NCI-H345 treated with DMSO at 0.1 percent for 48 hours (cell line): ENCODE results near the gene CDH22.

ENCODE experiments used
- DNase-seq: peaks from one replicate; lab custom pipeline; 2025; ENCODE audit not compliant: unreplicated experiment; lab: John Stamatoyannopoulos, UW

Gene CDH22

DNA sequence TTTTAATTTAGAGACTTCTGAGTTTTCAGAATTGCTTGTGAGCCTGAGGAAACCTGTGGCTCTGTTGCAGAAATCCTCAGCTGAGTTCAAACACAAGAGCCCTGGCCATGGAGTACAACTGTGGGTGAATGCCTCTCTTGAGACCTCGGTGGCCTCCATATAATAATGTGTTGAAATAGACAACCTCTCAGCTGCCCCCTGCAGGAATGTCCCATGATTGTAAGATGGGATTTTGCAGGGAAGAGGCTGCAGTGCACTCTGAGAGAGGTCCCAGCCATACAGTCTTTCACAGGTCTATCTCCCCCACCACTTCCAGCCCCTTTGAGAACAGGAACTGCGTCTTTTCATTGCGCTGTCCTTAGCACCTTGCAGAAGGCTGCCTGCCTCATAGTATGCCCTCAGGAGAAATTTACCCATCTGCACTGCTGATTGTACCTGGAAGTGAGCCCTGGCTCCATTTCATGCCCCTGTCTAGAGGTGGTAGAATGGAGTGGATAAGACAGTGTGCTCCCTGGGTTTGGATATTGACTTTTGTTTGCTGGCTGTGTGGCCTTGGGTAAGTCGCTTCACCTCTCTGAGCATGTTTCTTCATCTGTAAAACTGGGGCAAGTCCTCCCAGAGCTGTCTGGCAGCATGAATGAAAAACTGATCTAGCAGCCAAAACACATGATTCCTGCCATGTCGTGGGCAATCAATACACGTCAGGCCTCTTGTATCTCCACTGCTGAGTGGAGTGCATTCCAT, 16.8 kb upstream of the CDH22 start:
- peak; percentile 31 for DNase-seq

DNA sequence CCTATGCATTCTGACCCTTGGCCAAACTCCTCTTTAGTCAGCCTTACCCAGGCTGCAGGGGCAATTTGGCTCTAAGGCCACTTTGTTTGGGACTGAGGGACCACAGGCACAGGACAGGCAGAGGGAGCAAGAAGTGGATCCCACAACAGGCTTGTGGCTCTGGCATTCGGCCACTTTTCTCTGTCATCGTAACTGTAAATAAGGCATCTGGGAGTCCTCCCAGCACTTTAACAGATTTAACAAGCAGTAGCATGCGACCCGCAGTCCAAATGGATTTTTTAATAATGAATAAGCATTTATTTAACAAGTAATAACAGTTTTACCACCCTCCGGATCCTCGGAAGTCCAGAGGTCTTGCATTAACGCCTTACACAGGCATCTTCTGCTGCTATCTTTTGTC, 16.1 kb upstream of the CDH22 start:
- no peak for DNase-seq

DNA sequence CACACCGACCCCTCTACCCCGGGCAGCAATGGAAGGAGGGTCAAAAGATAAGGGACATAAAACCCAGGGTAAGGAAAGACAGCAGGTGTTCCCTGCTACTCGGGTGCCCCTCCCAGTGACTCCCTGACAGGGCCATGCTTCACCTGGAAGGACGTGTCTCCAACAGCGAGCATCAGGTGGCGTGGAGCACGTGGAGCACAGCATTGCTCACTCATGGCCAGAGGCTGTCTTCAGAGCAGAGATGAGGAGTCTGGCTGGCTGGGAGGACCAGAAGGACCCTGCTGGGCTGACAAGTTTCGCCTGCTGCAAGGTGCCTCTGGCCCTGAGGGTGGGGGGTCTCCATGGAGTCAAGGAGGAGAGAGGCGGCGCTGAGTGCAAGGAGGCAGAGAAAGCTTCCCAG, 15.3 kb upstream of the CDH22 start:
- DNase-seq, result no peak

DNA sequence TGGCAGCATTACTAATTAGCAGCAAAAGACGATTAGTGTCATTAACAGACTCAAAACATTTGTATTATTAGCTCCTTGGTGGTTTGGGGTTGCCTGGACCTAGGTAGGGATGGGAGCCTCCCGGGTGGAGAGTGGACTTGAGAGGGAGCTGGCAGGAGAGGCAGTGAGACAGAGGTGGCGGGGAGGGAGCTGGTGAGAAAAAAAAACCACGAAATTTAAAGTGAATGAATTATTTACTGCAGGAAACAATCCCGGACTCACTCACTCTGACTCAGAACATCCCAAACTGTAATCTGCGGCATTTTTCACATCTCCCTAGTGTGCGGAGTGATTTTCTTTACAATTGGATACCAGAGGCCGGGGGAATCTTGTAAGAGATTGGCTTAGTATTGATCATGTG, 14.3 kb upstream of the CDH22 start:
- no peak for DNase-seq

DNA sequence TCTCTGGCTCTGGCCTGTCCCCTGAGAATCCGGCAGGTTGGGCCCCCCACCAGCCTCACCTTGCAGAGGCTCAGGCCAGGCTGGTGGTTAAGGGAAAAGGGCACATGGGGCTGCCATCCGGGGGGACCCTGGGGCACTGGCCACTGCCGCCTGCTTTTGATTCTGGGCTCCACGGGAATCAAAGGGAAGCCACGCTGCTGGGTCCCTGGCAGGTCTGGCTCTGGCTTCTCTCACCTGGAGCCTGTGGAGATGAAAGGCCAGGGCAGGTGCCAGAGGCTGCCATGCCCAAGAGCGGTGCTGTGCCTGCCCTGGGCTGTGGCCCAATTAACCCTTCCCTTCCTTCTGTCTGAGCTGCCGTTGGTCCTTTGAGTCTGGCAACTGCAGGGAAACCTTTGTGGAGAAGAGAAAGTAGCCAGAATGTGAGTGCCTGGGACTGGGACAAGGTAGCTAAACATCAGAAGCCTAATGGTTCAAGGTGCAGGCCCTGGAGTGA, 9.4 kb upstream of the CDH22 start:
- DNase-seq, result no peak

DNA sequence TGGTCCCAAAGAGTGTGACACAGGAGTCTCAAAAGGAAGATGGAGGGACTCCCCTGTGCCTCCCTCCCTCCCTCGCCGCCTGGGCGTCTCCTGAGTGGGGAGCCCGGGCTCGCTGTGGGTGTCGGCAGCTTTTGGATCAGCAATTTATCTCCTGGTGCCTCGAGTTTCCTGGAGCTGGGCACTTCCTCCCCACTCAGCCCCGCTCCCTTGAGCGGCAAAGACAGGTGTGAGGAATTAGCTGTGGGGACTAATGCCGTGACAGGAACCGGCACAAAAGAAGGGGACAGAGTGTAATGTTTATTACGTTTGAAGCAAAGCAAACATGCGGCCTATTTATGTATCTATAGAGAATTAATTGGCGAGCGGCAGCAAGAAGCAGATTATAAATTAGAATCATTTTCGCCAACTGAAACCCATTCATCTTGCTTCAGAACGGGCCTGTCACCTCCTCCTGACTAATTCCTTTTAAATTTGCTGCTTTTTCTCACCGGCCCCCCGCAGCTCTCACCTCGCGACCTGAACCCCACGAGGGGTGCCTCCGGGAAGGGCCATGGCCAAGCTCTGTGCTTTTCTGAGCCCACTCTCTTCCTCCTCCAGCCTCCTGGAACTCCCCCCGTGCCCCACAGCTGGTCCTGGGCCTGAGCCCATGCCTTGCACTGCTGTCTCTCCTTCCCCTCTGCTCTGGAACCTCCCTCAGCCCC, 8.8 kb upstream of the CDH22 start:
- DNase-seq, result no peak

DNA sequence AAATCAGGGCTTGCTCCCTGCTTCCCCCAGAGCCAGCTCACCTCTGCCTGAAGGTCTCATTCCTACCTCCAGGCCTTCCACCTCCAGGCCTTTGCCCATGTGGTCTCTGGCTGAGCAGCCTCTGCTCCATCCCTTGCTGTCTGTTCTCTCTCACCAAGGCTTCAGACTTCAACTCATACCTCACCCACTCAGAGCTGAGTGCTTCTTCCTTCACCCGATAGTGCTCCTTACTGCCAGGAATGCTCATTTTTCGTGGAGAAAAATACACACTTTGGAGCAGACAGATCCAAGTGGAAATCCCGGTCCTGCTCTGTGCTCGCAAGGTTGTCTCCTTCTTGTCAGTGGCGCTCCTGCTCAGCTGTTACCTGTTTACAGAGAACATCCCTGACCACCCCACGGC, 7.0 kb upstream of the CDH22 start:
- no peak for DNase-seq

DNA sequence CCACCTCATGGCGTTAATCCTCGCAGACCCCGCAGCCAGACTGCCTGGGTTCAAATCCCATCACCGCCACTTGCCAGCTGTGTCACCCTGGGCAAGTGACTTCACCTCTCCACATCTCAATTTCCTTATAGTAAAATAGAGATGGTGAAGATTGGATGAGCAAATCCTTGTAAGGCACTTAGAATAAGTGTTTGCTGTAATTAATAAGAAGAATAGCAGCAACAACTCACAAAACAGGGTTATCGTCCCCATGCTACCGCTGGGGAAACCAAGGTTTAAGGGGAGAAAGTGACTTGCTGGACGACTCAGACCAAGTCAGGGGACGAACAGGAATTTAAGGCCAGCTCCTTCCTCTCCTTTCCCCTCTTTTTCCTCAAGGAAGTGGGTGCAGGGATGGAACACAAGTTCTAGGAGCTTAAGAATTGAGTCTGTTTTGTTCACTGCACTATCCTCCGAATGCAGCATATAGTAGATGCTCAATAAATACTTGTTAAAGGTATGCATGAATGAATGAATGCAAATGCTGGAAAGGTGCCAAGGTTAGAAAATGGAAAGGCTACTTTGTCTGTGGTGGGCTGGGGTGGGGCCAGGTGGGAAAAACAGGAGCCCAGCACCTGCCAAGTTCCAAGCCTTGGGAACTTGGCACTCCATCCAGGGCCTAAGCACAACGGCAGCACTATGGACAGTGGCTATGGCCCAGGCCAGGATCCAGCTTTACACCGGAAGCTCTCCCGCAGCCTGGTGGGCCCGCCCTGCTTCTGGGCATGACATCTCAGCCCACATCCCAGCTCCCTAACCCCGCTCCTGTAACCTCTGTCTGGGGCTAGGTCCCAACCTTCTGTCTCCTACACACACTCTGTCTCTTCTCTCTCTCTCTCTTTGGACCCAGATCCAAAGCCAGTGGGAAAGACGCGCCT, 4.9 kb upstream of the CDH22 start:
- no peak for DNase-seq

DNA sequence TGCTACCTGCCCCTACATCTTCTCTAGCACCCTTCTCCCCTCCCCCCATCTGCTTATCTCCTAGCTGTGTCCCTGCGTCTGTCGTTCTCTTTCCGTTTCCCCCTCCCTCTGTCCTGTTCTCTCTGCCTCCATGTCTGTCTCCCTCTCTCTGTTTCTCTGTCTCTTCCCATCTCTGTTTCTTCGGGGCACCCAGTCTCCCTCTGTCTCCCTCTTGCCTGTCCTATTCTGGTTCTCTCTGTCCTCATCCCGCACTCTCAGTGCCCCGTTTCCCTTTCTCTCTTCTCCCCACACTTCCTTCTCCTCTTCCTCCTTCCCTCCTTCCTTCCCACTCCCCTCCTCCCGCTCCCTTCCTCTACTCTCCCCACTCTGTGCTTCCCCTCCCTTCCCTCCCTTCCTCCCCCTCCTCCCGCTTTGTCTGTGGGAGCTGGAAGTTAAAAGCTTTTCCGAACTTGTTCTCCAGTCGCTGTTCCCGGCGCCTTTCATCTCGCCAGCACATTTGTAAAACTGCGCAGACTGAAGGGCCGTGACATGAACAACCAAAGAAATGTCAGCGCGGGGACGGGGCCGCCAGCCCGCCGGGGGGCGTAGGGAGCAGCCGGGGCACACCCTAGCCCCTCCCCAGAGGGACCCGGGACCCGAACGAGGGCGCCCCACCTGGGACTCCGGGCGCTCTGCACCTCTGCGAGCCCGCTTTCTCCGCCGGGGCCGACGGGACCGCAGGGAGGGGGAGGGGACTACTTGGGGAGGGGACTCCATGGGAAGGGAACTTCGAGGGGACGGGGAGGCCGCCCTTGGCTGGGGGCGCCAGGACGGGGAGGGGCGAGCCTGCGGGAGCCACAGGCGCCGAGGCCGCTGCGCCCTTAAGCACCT, 4.0 kb upstream of the CDH22 start:
- DNase-seq, result no peak

DNA sequence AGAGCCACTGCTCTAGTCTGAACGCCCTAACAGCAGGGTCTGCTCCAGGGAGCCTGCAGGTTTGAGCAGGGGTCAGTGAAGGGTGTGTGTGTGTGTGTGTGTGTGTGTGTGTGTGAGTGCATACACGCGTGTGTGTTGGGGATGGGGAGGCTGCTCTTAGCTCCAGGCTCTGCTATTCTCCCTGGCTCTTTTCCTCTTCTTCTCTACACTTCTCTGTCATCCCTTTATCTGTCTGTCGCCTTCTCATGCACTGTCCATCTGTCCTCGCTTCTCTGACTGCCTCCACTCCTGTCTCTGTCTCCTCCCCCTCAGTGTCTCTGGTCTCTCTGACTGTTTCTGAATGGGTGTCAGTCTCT, 3.4 kb upstream of the CDH22 start:
- no peak for DNase-seq

DNA sequence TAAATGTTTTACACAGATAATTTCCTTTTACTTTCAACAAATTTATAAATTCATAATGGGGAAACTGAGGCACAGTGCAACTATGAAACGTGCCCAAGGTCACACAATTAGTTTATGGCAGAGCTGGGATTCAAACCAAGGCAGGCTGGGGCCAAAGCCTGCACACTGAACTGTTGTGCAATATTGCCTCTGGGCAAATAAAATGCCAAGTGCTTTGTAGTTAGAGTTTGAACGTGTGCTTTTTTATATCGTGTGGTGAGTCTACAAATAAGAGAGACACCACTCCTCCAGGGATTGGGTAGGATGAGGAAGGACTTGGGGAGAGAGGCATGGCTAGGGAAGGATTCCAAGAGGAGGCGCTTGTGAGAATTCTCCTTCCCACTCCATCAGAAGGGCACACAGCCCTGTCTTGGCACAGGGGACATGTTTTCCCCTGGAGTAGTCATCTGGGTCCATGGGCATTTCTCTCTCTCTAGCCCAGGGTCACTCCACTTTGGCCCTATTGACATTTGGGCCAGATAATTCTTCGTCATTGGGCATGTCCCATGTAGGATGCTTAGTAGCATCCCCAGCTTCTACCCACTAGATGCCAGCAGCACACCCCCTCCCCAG, 2.8 kb upstream of the CDH22 start:
- DNase-seq, result no peak

DNA sequence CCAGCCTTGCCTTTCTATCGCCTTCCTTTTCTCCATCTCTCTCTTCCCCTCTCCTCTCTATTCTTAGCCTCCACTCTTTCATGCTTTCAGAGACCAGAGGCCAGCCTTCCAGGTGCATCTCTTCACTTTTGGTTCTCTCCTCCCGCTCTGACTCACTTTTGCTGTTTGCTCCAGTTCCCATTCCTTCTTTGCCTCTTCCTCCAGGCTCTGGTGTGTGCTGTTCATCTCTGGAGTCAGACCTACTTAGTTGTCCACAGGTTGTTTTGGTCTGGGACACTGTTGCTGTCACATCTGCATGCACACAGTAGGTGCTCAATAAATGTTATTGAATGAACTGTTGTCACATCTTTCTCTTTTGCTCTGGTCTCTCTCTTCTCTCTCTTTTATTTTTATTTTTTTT, 1.6 kb upstream of the CDH22 start:
- no peak for DNase-seq

DNA sequence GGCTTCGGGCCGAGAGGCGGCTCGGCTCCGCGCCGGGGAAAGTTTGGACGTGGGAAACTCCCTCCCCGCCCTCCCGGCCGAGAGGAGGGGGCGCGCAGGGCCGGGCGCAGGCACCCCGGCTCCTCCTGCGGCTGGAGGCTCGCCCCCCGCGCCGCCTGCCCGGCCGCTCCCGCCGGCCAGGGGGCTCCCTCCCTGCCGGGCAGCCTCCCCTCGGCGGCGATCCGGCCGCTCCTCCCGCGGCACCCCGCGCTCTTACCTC, 370 bp downstream of the CDH22 start:
- DNase-seq, result no peak

DNA sequence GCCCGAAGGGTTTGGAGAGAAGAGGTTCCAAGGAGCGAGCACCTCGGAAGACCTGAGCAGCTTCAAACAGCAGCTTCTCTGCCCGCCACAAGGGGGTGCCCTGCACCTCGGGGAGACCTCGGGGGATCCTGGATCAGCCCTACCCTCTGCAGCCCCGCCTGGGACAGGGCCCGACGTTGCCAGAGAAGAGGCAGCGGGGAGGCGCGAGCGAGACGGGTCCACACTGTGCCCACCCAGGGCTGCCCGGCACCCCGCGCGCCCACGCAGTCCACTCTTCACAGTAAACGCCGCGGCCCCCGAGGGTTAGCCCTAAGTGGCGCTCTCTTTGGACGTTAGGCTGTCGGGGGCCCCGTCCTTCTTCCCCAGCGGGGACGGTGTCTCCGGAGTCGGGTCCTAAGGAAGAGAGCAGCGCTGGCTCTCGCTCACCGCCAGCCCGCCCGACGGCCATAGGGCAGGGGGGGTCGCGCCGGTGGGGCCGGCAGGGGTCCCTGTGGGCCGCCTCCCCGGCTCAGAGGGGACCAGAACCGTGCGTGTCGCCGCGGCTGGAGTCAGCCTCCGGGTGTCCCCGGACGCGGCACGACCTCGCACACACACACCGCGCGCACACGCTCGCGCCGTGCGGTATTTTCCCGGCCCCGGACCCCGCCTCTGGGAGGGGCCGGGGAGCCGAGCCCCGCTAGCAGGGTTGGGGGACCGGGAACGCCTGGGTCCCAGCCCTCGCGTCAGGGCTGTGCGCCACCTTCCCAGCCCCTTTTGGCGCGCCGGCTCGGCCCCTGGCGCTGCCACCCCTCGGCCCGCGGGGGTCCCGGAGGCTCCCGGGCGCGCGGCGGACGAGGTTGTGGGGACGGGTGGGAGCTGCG, 929 bp downstream of the CDH22 start:
- peak; percentile 54 for DNase-seq

DNA sequence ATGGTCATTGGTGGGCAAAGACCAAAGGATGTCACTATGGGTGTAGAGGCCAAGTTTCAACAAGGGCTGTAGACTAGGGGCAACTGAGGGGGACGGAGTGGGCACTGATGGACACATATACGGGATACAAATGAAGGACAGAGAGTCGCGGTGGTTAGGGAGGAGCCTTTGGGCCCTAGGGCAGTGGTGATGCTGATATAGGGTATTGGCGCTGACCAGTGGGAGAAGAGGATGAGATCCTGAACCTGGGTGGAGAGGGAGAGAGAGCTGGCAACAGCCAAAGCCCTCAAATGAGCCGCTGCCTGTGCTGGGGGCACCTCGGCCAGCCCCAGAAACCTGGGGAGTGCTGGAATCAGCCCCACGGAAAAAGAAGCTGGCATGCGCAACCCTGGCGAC, 1.6 kb downstream of the CDH22 start:
- DNase-seq, result no peak

DNA sequence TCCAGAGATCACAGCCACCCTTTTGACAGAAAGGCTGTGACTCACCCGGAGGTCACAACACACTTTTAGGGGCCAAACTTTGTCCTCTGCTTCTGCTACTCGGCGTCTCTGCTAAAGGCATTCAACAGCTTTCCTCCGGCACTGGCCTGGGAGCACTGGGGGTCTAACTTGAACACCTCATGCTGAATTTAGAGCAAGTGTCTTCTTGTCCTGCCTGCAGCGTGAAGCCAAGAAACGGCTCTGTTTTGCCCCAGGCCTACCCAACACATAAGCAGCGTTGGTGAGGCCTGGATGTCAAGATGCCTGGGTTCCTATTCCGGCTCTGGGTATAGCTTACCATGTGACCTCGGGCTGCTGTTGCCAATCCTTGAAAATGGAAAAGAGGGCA, 2.3 kb downstream of the CDH22 start:
- DNase-seq, result no peak

DNA sequence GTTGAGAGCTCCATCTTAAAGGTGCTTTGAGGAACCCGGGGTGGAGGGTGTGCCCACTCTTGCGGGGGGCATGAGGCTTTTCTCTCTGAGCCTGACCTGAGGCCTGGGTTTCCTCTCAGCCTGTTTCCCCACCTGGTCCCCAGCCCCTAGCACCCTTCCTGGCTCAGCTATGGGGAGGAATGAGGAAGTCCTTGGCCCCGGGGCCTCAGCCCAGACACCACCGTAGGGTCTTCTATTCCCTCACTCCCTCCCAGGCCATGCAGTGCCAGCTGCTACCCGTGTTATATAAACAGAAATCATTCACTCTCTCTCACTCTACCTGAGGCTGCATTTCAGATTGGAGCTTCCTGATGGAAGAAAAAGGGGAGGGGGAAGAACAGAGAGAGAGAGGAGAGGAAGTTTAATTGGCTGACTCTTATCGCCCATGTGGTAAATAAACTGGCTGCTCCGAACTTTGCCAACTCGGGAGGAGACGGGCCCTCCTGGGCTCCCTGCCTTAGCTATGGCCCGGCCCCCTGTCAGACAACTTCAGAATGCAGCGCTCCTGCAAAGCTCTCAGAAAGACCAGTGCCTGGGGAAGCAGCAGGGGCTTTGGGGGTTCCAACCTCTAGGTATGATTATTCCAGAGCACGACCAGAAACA, 2.8 kb downstream of the CDH22 start:
- DNase-seq, result no peak

DNA sequence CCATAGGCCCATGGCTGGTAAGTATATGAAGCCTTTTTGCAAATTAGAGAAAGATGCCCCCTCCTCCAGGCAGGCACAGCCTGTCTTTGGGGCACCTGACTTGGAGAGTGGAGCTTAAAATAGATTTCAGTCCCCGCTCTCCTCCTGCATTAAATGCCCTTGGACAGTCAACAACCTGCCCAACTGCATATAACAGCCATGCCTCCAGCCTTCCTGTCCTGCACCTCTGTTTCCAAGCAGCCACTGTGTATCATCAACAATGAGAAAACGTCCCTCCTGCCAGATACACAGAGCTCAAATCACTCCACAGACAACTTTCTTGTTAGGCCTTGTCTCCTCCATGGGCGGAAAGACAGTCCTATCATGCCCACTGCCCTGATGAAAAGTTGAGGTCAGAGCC, 3.4 kb downstream of the CDH22 start:
- no peak for DNase-seq

DNA sequence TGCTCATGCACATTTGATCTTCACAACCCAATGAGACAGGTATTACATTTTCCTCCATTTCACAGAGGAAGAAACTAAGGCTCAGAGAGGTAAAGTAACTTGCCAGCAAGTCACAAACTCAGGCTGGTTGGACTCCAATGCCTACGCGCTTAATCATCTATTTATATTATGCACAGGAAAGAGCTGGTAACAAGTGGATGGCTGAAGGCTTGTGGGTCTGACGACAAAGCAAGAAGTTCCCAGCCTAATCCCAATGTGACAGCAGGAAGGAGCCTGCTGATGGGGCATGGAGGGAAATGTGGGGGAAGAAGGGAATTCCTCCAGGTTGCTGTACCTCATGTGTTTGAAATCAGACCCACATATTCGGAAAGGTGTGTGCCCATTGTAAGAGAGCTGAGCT, 3.9 kb downstream of the CDH22 start:
- no peak for DNase-seq
